Measurements from ENCODE around the gene MIB1. TPM values are rescaled to one million over a fixed set of nuclear protein-coding genes. Genes with fewer than 3 reads are reported as not detected.

Gene MIB1
- total and polyA plus RNA-seq, 2 donors (not counting 1 experiment from before 2014, with no cell fraction given) = 1.8 to 25.5 TPM

DNA sequence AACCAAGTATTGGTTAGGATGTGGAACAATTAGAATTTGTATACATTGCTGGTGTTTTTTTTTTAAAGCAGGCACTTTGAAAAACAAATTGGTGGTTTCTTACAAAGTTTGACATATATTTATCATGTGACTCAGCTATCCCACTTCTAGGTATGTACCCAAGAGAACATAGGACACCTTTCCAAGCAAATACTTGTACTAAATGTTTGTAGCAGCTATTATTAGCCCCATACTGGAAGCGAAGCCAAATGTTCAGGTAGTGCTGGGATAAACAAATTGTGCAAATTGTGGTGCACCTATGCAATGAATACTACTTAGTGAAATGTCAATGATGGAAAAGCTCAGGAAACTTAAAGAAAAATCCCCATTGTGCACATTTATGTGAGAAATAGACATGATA lies 101.0 kb downstream of the MIB1 start:
- Histone ChIP-seq H4K20me1 (ENCODE audit: control insufficient read depth, insufficient read depth, low read length, poor library complexity, severe bottlenecking) (no peaks in the 10 kb centered on the region), H3K4me3 (ENCODE audit: control extremely low read depth in 1 of 5, extremely low read depth in 1 of 5, insufficient read depth in 1 of 5, low read depth in 2 of 5, low read length in 4 of 5) (no peak overlapping the region), H3K4me1 (ENCODE audit: control insufficient read depth in 2 of 2, insufficient read depth in 2 of 2, low read length in 2 of 2) (no peaks in the 10 kb centered on the region), H3K4me2 (replicated peaks; ENCODE audit: low read depth, low read length, poor library complexity, severe bottlenecking) (no peak overlapping the region), H2AFZ (ENCODE audit: insufficient read depth, low read depth, low read length, poor library complexity, severe bottlenecking) (no peak overlapping the region), H3K9me3 (ENCODE audit: control extremely low read depth in 1 of 3, control insufficient read depth in 2 of 3, insufficient read depth in 1 of 3, low read length in 2 of 3) (no peaks in the 10 kb centered on the region), H3K27me3 (replicated peaks in 1 of 4; ENCODE audit: control extremely low read depth in 1 of 4, control insufficient read depth in 3 of 4, insufficient read depth in 4 of 4, low read length in 3 of 4) (no peaks in the 10 kb centered on the region), H3K36me3 (replicated peaks in 1 of 2; ENCODE audit: control extremely low read depth in 1 of 2, control insufficient read depth in 1 of 2, extremely low read depth in 1 of 2, insufficient read depth in 2 of 2, low read length in 1 of 2) (peaks cover 8 to 32% of the 10 kb centered on the region in 2 experiments), H3K27ac (ENCODE audit: low read length in 2 of 2) (no peak overlapping the region), H3K9ac (ENCODE audit: low read length) (no peak overlapping the region), H3K79me2 (ENCODE audit: control insufficient read depth, insufficient read depth, low read length) (no peaks in the 10 kb centered on the region)
- H3K4me1 Mint-ChIP-seq = no peaks in the 10 kb centered on the region
- intact Hi-C loops (cut with micrococcal nuclease) = no loop called here
- no peak for TF ChIP-seq EZH2 (IDR thresholded peaks at IDR 0.05; ENCODE audit: borderline replicate concordance, insufficient read depth, low read depth, low read length, poor library complexity, severe bottlenecking)
- no peak for TF ChIP-seq CTCF (IDR thresholded peaks at IDR 0.05)
- H3K27ac Mint-ChIP-seq = no peak overlapping the region
- POLR2A ChIA-PET = no interaction called here
- H3K4me3 Mint-ChIP-seq = no peak overlapping the region
- CTCF ChIA-PET = interaction anchor here (0.9 to 1.2 kb wide), 2 partner anchors 9 to 12 kb away, joined by 3 read pairs; no protein-coding TSS in a partner anchor
- H3K9me3 Mint-ChIP-seq (ENCODE audit: insufficient read depth) = no peaks in the 10 kb centered on the region
- no CpG with 5 or more reads among the region's 1 CpG for WGBS (ENCODE audit: insufficient coverage)
- DNase-seq (no peak), ATAC-seq (ENCODE audit: low read depth) (no peak)
- H3K27me3 Mint-ChIP-seq = no peaks in the 10 kb centered on the region

- Histone ChIP-seq H3K36me3 (replicated peaks in 1 of 2; ENCODE audit: control extremely low read depth in 1 of 2, control insufficient read depth in 1 of 2, extremely low read depth in 1 of 2, insufficient read depth in 2 of 2, low read length in 1 of 2) (peaks cover 8 to 38% of the 10 kb centered on the region in 2 experiments), H3K27me3 (replicated peaks in 1 of 4; ENCODE audit: control extremely low read depth in 1 of 4, control insufficient read depth in 3 of 4, insufficient read depth in 4 of 4, low read length in 3 of 4) (no peaks in the 10 kb centered on the region), H3K9me3 (ENCODE audit: control extremely low read depth in 1 of 3, control insufficient read depth in 2 of 3, insufficient read depth in 1 of 3, low read length in 2 of 3) (no peaks in the 10 kb centered on the region), H3K4me3 (ENCODE audit: control extremely low read depth in 1 of 5, extremely low read depth in 1 of 5, insufficient read depth in 1 of 5, low read depth in 2 of 5, low read length in 4 of 5) (no peak overlapping the region), H3K4me1 (ENCODE audit: control insufficient read depth in 2 of 2, insufficient read depth in 2 of 2, low read length in 2 of 2) (no peaks in the 10 kb centered on the region), H3K9ac (ENCODE audit: low read length) (no peak overlapping the region), H4K20me1 (ENCODE audit: control insufficient read depth, insufficient read depth, low read length, poor library complexity, severe bottlenecking) (no peaks in the 10 kb centered on the region), H3K4me2 (replicated peaks; ENCODE audit: low read depth, low read length, poor library complexity, severe bottlenecking) (no peak overlapping the region), H3K79me2 (ENCODE audit: control insufficient read depth, insufficient read depth, low read length) (no peaks in the 10 kb centered on the region), H2AFZ (ENCODE audit: insufficient read depth, low read depth, low read length, poor library complexity, severe bottlenecking) (no peak overlapping the region), H3K27ac (ENCODE audit: low read length in 2 of 2) (no peak overlapping the region)
- no peak overlapping the region for H3K27ac Mint-ChIP-seq
- no peak overlapping the region for H3K4me3 Mint-ChIP-seq
- POLR2A ChIA-PET = no interaction called here
- no peaks in the 10 kb centered on the region for H3K27me3 Mint-ChIP-seq
- WGBS (ENCODE audit: insufficient coverage) = no CpG with 5 or more reads among the region's 2 CpGs
- CTCF ChIA-PET = no interaction called here
- ATAC-seq (ENCODE audit: low read depth) (no peak), DNase-seq (no peak)
- TF ChIP-seq EZH2 (IDR thresholded peaks at IDR 0.05; ENCODE audit: borderline replicate concordance, insufficient read depth, low read depth, low read length, poor library complexity, severe bottlenecking) (no peak), CTCF (IDR thresholded peaks at IDR 0.05) (no peak)
- H3K4me1 Mint-ChIP-seq = no peaks in the 10 kb centered on the region
- H3K9me3 Mint-ChIP-seq (ENCODE audit: insufficient read depth) = no peaks in the 10 kb centered on the region
- intact Hi-C loops (cut with micrococcal nuclease) = no loop called here
Measured at GRCh38 chr18:21843341-21843740, 102.7 kb downstream of the MIB1 start.
